Peyer's patch (tissue), 4 donors: ENCODE data around the gene GATA6.

ENCODE experiments used
- CTCF ChIP-seq, 6 experiments: fragments of 450-650 bp in 4 of 6; fragments of 200-600 bp in 2 of 6; sonication (generic) in 1 of 6; IDR thresholded peaks; one replicate each; pipeline ENCODE4 v1.5.1; 2017 to 2019; ENCODE audit warnings: antibody characterized with exemption in 6 of 6, mild to moderate bottlenecking in 3 of 6, moderate library complexity in 1 of 6
- POLR2A ChIP-seq, 2 donors: fragments of 450-650 bp; IDR thresholded peaks; one replicate each; pipeline ENCODE4 v1.5.1; 2017; ENCODE audit warnings: antibody characterized with exemption in 2 of 2, mild to moderate bottlenecking in 2 of 2, moderate library complexity in 2 of 2

GRCh38 chr18:22167471-22168241 lies 1.7 kb upstream of the GATA6 start:
- no peak for TF ChIP-seq CTCF (IDR thresholded peaks at IDR 0.05)
- TF ChIP-seq POLR2A (IDR thresholded peaks at IDR 0.05), result peak; percentile 51 to 58
